ENCODE data around the gene KCNK13. TPM values are rescaled to one million over a fixed set of nuclear protein-coding genes. Genes with fewer than 3 reads are reported as not detected.

Gene KCNK13
- total RNA-seq, 2 donors from 2014 or later = 0.15 to 0.32 TPM

DNA sequence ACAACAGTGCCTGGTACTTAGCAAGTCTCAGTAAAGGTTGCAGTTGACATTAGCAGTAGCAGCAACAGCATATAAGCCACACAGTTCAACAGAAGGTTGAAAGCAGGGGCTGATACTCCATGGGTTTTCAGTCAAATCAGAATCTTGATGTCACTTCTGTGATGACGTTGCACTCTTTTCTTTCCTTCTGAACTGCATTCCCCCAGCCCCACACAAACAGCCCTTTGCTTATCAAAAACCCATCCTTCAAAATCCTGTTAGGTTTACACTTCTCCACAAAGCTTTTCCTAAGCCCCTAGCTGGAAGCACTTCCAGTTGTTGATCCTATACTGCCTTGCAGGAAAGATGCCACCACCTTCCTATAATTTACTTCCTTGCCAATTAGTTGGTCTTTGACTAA lies 34.0 kb upstream of the KCNK13 start:
- no peak for DNase-seq
- intact Hi-C loops (cut with DNase I) = no loop called here
- H3K9ac ChIP-seq (ENCODE audit: low read depth in 2 of 2, low read length in 2 of 2) = no peak overlapping the region
- H3K27ac ChIP-seq = no peak overlapping the region
- TF ChIP-seq, protein P1, sequence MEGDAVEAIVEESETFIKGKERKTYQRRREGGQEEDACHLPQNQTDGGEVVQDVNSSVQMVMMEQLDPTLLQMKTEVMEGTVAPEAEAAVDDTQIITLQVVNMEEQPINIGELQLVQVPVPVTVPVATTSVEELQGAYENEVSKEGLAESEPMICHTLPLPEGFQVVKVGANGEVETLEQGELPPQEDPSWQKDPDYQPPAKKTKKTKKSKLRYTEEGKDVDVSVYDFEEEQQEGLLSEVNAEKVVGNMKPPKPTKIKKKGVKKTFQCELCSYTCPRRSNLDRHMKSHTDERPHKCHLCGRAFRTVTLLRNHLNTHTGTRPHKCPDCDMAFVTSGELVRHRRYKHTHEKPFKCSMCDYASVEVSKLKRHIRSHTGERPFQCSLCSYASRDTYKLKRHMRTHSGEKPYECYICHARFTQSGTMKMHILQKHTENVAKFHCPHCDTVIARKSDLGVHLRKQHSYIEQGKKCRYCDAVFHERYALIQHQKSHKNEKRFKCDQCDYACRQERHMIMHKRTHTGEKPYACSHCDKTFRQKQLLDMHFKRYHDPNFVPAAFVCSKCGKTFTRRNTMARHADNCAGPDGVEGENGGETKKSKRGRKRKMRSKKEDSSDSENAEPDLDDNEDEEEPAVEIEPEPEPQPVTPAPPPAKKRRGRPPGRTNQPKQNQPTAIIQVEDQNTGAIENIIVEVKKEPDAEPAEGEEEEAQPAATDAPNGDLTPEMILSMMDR (IDR thresholded peaks at IDR 0.05) = no peak
- H3K27me3 ChIP-seq = no peaks in the 10 kb centered on the region
- no peaks in the 10 kb centered on the region for H3K9me3 ChIP-seq
- H3K4me3 ChIP-seq = no peak overlapping the region
- no peaks in the 10 kb centered on the region for H3K36me3 ChIP-seq
- H3K4me1 ChIP-seq = no peaks in the 10 kb centered on the region

DNA sequence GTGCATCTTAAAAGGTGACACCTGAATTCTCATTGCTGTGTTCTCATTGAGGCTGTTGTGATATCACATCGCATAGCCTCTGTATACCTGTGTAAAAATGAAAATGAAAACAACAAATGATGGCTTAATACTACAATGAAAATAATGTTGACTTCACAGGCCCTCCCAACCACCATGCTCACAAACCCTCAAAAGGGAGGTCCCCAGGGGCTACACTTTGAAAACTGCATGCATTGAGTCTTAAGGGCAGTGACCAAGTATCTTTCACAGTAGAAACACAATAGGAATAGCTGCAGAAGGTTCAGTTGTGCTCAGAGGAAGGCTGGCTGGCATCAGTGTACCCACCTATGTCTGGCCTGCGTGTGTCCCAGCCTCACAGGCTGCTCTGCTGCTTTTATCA lies 27.6 kb upstream of the KCNK13 start:
- no peak overlapping the region for H3K4me3 ChIP-seq
- no peak overlapping the region for H3K27ac ChIP-seq
- no peak for DNase-seq
- H3K9ac ChIP-seq (ENCODE audit: low read depth in 2 of 2, low read length in 2 of 2) = no peak overlapping the region
- no peaks in the 10 kb centered on the region for H3K4me1 ChIP-seq
- H3K27me3 ChIP-seq = no peaks in the 10 kb centered on the region
- H3K9me3 ChIP-seq = no peaks in the 10 kb centered on the region
- TF ChIP-seq, protein P1 (IDR thresholded peaks at IDR 0.05) = no peak
- intact Hi-C loops (cut with DNase I) = no loop called here
- H3K36me3 ChIP-seq = no peaks in the 10 kb centered on the region

DNA sequence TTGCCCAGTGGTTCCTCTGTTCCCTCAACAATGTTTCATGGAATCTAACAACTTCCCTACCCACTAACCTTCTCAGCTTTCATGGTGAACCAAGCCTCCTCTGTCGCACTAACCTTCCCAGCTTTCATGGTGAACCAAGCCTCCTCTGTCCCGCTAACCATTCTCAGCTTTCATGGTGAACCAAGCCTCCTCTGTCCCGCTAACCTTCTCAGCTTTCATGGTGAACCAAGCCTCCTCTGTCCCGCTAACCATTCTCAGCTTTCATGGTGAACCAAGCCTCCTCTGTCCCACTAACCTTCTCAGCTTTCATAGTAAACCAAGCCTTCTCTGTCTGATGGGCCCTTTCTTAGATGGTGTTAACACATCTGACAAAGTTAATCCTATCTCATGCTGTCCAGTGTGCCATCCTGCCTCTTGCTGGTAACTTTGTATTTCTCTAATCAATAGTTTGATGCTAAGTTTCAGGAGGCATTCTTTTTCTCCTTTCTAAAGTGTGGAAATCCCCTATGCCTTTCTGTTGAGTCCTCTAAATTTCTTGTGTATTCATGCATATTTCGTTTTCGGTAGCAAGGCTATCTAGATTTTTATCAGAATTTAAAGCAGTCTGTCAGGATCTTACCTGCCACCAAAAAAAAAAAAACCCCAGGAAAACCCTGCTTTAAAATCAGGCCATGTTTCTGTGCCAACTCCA lies 26.8 kb upstream of the KCNK13 start:
- no peaks in the 10 kb centered on the region for H3K9me3 ChIP-seq
- H3K27ac ChIP-seq = no peak overlapping the region
- H3K27me3 ChIP-seq = no peaks in the 10 kb centered on the region
- H3K4me1 ChIP-seq = no peaks in the 10 kb centered on the region
- H3K36me3 ChIP-seq = no peaks in the 10 kb centered on the region
- TF ChIP-seq, protein P1 (IDR thresholded peaks at IDR 0.05) = no peak
- no peak for DNase-seq
- intact Hi-C loops (cut with DNase I) = no loop called here
- H3K9ac ChIP-seq (ENCODE audit: low read depth in 2 of 2, low read length in 2 of 2) = no peak overlapping the region
- no peak overlapping the region for H3K4me3 ChIP-seq

DNA sequence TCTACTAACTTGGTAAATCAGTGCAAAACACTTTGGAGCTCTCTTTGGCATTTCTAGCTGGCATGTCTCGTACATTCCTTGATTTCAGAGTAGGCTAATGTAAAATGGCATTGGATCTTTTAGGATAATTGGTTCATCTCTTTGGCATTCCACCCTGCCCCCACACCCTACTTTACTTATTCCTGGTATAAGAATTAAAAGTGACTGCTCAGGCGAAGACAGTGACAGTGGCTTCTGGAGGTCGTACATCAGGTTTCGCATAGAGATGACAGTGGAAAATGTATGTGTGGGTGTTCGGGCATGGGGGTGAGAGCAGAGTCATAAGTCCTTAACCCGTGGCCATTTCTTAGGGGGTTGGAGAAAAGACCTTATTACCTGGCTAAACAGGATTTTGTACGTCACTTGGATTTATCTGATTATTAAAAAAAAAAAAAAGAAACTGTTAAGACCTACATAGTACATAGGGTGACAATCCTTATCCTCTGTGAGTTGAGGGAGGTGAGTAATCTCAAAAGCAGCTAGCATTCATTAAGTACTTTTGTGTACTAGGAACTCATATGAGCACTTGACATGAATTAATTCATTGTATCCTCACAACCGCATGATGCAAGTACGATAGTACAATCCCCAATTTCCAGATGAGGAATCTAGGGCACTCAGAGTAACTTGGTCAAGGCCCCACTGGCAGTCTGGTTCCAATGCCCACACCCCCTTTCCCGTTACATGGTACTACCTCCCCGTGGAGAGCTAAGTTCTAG lies 22.4 kb upstream of the KCNK13 start:
- H3K9ac ChIP-seq (ENCODE audit: low read depth in 2 of 2, low read length in 2 of 2) = no peak overlapping the region
- intact Hi-C loops (cut with DNase I) = no loop called here
- TF ChIP-seq, protein P1 (IDR thresholded peaks at IDR 0.05) = no peak
- DNase-seq = no peak
- no peak overlapping the region for H3K4me3 ChIP-seq
- H3K36me3 ChIP-seq = no peaks in the 10 kb centered on the region
- no peaks in the 10 kb centered on the region for H3K27me3 ChIP-seq
- H3K4me1 ChIP-seq = no peaks in the 10 kb centered on the region
- H3K9me3 ChIP-seq = no peaks in the 10 kb centered on the region
- no peak overlapping the region for H3K27ac ChIP-seq

- H3K4me1 ChIP-seq = no peaks in the 10 kb centered on the region
- no peak overlapping the region for H3K9ac ChIP-seq (ENCODE audit: low read depth in 2 of 2, low read length in 2 of 2)
- H3K27me3 ChIP-seq = no peaks in the 10 kb centered on the region
- intact Hi-C loops (cut with DNase I) = no loop called here
- TF ChIP-seq, protein P1 (IDR thresholded peaks at IDR 0.05) = no peak
- no peak overlapping the region for H3K27ac ChIP-seq
- DNase-seq = no peak
- H3K36me3 ChIP-seq = no peaks in the 10 kb centered on the region
- no peak overlapping the region for H3K4me3 ChIP-seq
- no peaks in the 10 kb centered on the region for H3K9me3 ChIP-seq
Observed at GRCh38 chr14:90040411-90040810, 21.4 kb upstream of the KCNK13 start.
